ENCODE results near the gene CD200R1L.

Gene CD200R1L

GRCh38 chr3:112822064-112823055 lies 24.3 kb downstream of the CD200R1L start:
- H3K9me3 ChIP-seq (ENCODE audit: control insufficient read depth, low read length), result no peaks in the 10 kb centered on the region
- no peaks in the 10 kb centered on the region for H3K27me3 ChIP-seq (ENCODE audit: control insufficient read depth, insufficient read depth, low read length, poor library complexity, severe bottlenecking)
- no peak overlapping the region for H3K4me3 ChIP-seq (ENCODE audit: insufficient read depth, low read depth, low read length)
- no peaks in the 10 kb centered on the region for H3K4me1 ChIP-seq (ENCODE audit: control insufficient read depth, insufficient read depth, low read length)
- 95 to 96% methylated on average over 1 to 3 of the region's 3 CpGs for WGBS, 2 experiments
- H3K36me3 ChIP-seq (ENCODE audit: control insufficient read depth, insufficient read depth, low read length), result no peaks in the 10 kb centered on the region
- no peak overlapping the region for H3K27ac ChIP-seq (ENCODE audit: insufficient read depth, low read depth, low read length, poor library complexity, severe bottlenecking)

GRCh38 chr3:112818289-112818688 lies 28.4 kb downstream of the CD200R1L start:
- no peak overlapping the region for H3K4me3 ChIP-seq (ENCODE audit: insufficient read depth, low read depth, low read length)
- H3K4me1 ChIP-seq (ENCODE audit: control insufficient read depth, insufficient read depth, low read length), result no peaks in the 10 kb centered on the region
- H3K9me3 ChIP-seq (ENCODE audit: control insufficient read depth, low read length), result no peaks in the 10 kb centered on the region
- 100% methylated on average over 1 of the region's 1 CpG for WGBS, 2 experiments
- H3K27ac ChIP-seq (ENCODE audit: insufficient read depth, low read depth, low read length, poor library complexity, severe bottlenecking), result no peak overlapping the region
- H3K36me3 ChIP-seq (ENCODE audit: control insufficient read depth, insufficient read depth, low read length), result no peaks in the 10 kb centered on the region
- H3K27me3 ChIP-seq (ENCODE audit: control insufficient read depth, insufficient read depth, low read length, poor library complexity, severe bottlenecking), result no peaks in the 10 kb centered on the region

DNA sequence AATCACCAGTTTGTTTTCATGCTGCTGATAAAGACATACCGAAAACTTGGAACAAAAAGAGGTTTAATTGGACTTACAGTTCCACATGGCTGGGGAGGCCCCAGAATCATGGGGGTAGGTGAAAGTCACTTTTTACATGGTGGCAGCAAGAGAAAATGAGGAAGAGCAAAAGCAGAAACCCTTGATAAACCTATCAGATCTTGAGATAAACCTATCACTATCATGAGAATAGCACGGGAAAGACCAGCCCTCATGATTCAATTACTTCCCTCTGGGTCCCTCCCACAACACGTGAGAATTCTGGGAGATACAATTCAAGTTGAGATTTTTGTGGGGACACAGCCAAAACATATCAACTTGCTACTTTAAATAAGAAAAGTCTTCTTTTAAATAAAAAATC lies 28.9 kb downstream of the CD200R1L start:
- no peaks in the 10 kb centered on the region for H3K36me3 ChIP-seq (ENCODE audit: control insufficient read depth, insufficient read depth, low read length)
- H3K27ac ChIP-seq (ENCODE audit: insufficient read depth, low read depth, low read length, poor library complexity, severe bottlenecking), result no peak overlapping the region
- 54 to 61% methylated on average over 3 of the region's 3 CpGs for WGBS, 2 experiments
- no peaks in the 10 kb centered on the region for H3K4me1 ChIP-seq (ENCODE audit: control insufficient read depth, insufficient read depth, low read length)
- no peak overlapping the region for H3K4me3 ChIP-seq (ENCODE audit: insufficient read depth, low read depth, low read length)
- H3K27me3 ChIP-seq (ENCODE audit: control insufficient read depth, insufficient read depth, low read length, poor library complexity, severe bottlenecking), result no peaks in the 10 kb centered on the region
- H3K9me3 ChIP-seq (ENCODE audit: control insufficient read depth, low read length), result no peaks in the 10 kb centered on the region

DNA sequence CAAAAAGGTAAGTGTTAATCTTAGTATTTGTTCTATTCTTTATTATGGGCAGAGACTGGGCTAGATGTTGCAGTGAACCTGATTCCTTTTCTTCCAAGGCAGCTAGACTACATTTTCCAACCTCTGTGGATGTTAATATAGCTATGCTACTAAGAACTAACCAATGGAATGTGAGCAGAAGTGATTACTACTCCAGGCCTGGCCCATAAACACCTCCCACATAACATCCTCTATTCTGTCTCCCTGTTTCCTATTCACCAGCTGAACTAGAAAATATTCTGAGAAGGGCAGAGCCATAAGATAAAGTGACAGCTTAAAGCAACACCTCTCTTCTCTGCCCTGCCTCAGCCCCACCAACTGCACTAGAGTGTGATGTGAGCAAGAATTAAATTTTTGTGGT lies 29.4 kb downstream of the CD200R1L start:
- no peak overlapping the region for H3K27ac ChIP-seq (ENCODE audit: insufficient read depth, low read depth, low read length, poor library complexity, severe bottlenecking)
- H3K4me3 ChIP-seq (ENCODE audit: insufficient read depth, low read depth, low read length), result no peak overlapping the region
- no peaks in the 10 kb centered on the region for H3K27me3 ChIP-seq (ENCODE audit: control insufficient read depth, insufficient read depth, low read length, poor library complexity, severe bottlenecking)
- H3K36me3 ChIP-seq (ENCODE audit: control insufficient read depth, insufficient read depth, low read length), result no peaks in the 10 kb centered on the region
- no peaks in the 10 kb centered on the region for H3K4me1 ChIP-seq (ENCODE audit: control insufficient read depth, insufficient read depth, low read length)
- no peaks in the 10 kb centered on the region for H3K9me3 ChIP-seq (ENCODE audit: control insufficient read depth, low read length)

DNA sequence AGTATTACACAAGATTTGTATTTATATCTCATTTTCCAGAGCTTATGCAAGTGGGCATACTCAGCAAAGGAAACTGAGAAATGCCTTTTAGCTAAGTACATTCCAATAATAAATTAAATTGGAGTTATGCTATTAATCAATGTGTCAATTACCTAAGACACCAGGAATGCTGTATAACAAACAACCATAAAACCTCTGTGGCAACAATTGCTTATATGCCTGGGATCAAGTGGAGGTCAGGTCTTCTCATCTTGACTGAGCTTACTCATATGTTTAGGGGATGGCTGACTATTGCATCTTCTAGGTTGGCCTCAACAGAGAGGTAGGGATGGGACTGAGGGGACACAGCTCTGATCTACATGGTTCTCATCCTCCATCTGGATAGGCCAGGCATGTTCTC lies 30.7 kb downstream of the CD200R1L start:
- no peaks in the 10 kb centered on the region for H3K9me3 ChIP-seq (ENCODE audit: control insufficient read depth, low read length)
- no peak overlapping the region for H3K27ac ChIP-seq (ENCODE audit: insufficient read depth, low read depth, low read length, poor library complexity, severe bottlenecking)

DNA sequence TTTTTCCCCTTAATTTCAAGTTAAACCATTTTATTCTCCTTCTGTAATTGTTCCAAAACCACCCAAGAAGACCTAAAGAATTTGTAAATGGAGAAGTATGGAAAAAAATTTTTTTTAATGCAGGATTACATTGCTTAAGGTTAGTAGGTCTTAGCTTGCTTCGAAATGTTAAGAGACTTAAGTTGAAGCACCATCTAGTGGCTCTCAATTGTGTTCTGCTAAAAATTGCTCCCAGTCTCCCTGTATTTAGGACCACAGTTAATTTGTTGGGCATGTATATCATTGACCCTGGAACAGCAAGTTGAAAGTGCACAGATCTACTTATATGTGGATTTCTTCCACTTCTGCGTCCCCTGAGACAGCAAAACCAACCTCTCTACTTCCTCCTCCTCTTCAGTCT lies 32.4 kb downstream of the CD200R1L start:
- 71% methylated on average over 2 of the region's 2 CpGs for WGBS, 2 experiments
- no peak overlapping the region for H3K27ac ChIP-seq (ENCODE audit: insufficient read depth, low read depth, low read length, poor library complexity, severe bottlenecking)
- no peaks in the 10 kb centered on the region for H3K4me1 ChIP-seq (ENCODE audit: control insufficient read depth, insufficient read depth, low read length)

More for the DNA sequence above, 30.7 kb downstream of the CD200R1L start:
- Histone ChIP-seq H3K36me3 (ENCODE audit: control insufficient read depth, insufficient read depth, low read length) (no peaks in the 10 kb centered on the region), H3K27me3 (ENCODE audit: control insufficient read depth, insufficient read depth, low read length, poor library complexity, severe bottlenecking) (no peaks in the 10 kb centered on the region), H3K4me3 (ENCODE audit: insufficient read depth, low read depth, low read length) (no peak overlapping the region), H3K4me1 (ENCODE audit: control insufficient read depth, insufficient read depth, low read length) (no peaks in the 10 kb centered on the region)

DNA sequence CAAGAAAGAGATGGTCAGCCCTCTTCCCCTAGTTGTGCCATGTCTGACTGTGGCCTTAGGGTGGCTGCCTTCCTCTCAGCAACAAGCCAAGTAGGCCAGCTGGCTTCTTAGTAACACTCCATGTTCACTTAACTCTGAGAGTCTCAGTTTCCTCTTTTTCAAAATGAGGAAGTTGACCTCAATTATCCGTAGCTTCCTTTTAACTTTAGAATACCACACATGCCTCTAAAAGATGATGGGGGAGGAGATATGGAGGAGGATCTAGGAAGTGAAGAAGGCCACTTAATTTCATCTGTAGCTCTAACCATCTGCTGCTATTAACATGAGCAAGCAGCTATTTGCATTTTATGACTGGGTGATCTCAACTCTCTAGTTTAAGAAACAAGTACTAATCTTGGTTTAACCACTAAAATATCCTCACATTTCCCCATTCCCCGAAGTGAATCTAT lies 32.9 kb downstream of the CD200R1L start:
- no peaks in the 10 kb centered on the region for H3K27me3 ChIP-seq (ENCODE audit: control insufficient read depth, insufficient read depth, low read length, poor library complexity, severe bottlenecking)
- H3K36me3 ChIP-seq (ENCODE audit: control insufficient read depth, insufficient read depth, low read length), result no peaks in the 10 kb centered on the region
- no peaks in the 10 kb centered on the region for H3K4me1 ChIP-seq (ENCODE audit: control insufficient read depth, insufficient read depth, low read length)
- no peaks in the 10 kb centered on the region for H3K9me3 ChIP-seq (ENCODE audit: control insufficient read depth, low read length)
- no peak overlapping the region for H3K27ac ChIP-seq (ENCODE audit: insufficient read depth, low read depth, low read length, poor library complexity, severe bottlenecking)
- no peak overlapping the region for H3K4me3 ChIP-seq (ENCODE audit: insufficient read depth, low read depth, low read length)
- WGBS, 2 experiments, result 40% methylated on average over 1 of the region's 2 CpGs; no CpG with 5 or more reads in 1 of the 2 experiments

More for the DNA sequence above, 32.4 kb downstream of the CD200R1L start:
- Histone ChIP-seq H3K9me3 (ENCODE audit: control insufficient read depth, low read length) (no peaks in the 10 kb centered on the region), H3K4me3 (ENCODE audit: insufficient read depth, low read depth, low read length) (no peak overlapping the region), H3K36me3 (ENCODE audit: control insufficient read depth, insufficient read depth, low read length) (no peaks in the 10 kb centered on the region), H3K27me3 (ENCODE audit: control insufficient read depth, insufficient read depth, low read length, poor library complexity, severe bottlenecking) (no peaks in the 10 kb centered on the region)

DNA sequence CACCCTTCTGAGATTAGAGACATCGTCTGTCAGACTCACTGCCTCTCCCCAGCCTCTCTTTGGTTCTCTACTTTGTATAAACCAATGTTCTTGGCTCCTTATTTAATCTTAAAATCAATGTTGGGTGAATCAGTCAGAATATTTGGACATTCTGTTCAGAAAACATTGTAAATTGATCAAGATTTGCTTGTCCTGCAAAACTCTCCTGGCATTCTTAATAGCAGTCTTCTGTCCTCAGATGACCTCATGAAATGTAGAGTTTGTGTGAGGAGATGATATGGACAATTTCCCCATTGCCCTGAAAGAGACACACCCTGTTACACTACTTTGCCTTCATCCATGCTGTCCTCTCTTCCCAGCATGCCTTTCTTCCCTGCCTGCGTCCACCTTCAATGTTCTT lies 33.6 kb downstream of the CD200R1L start:
- WGBS, 2 experiments, result 92 to 96% methylated on average over 2 of the region's 2 CpGs
- Histone ChIP-seq H3K36me3 (ENCODE audit: control insufficient read depth, insufficient read depth, low read length) (no peaks in the 10 kb centered on the region), H3K27ac (ENCODE audit: insufficient read depth, low read depth, low read length, poor library complexity, severe bottlenecking) (no peak overlapping the region)

GRCh38 chr3:112811917-112812660 lies 34.6 kb downstream of the CD200R1L start:
- WGBS, 2 experiments, result 92 to 93% methylated on average over 8 of the region's 8 CpGs
- H3K9me3 ChIP-seq (ENCODE audit: control insufficient read depth, low read length), result no peaks in the 10 kb centered on the region
- no peak overlapping the region for H3K27ac ChIP-seq (ENCODE audit: insufficient read depth, low read depth, low read length, poor library complexity, severe bottlenecking)
- no peak overlapping the region for H3K4me3 ChIP-seq (ENCODE audit: insufficient read depth, low read depth, low read length)
- no peaks in the 10 kb centered on the region for H3K4me1 ChIP-seq (ENCODE audit: control insufficient read depth, insufficient read depth, low read length)
- H3K36me3 ChIP-seq (ENCODE audit: control insufficient read depth, insufficient read depth, low read length), result no peaks in the 10 kb centered on the region
- H3K27me3 ChIP-seq (ENCODE audit: control insufficient read depth, insufficient read depth, low read length, poor library complexity, severe bottlenecking), result no peaks in the 10 kb centered on the region

More for the DNA sequence above, 33.6 kb downstream of the CD200R1L start:
- Histone ChIP-seq H3K9me3 (ENCODE audit: control insufficient read depth, low read length) (no peaks in the 10 kb centered on the region), H3K4me1 (ENCODE audit: control insufficient read depth, insufficient read depth, low read length) (no peaks in the 10 kb centered on the region), H3K4me3 (ENCODE audit: insufficient read depth, low read depth, low read length) (no peak overlapping the region), H3K27me3 (ENCODE audit: control insufficient read depth, insufficient read depth, low read length, poor library complexity, severe bottlenecking) (no peaks in the 10 kb centered on the region)
